Measurements from ENCODE around the gene TPM4. TPM values are rescaled to one million over a fixed set of nuclear protein-coding genes. Genes with fewer than 3 reads are reported as not detected.

TPM4 gene
- polyA plus RNA-seq, 3 donors: 144 to 170 (median 146) TPM

GRCh38 chr19:16048583-16048982 is 27.7 kb upstream of the TPM4 start:
- Mint-ChIP-seq H3K4me1 (no peaks in the 10 kb centered on the region), H3K27me3 (ENCODE audit: low read depth in 3 of 3) (peaks cover 5 to 13% (median 7%) of the 10 kb centered on the region in 3 donors)
- H3K9ac ChIP-seq (ENCODE audit: insufficient read depth, low read length, poor library complexity, severe bottlenecking): no peak overlapping the region

GRCh38 chr19:16051254-16052025 is 24.9 kb upstream of the TPM4 start:
- no peaks in the 10 kb centered on the region for H4K20me1 ChIP-seq (ENCODE audit: insufficient read depth, low read length)
- H3K36me3 Mint-ChIP-seq: no peaks in the 10 kb centered on the region
- DNase-seq: peak in 1 of 3 donors; percentile 34
- no peak overlapping the region for H3K27ac ChIP-seq (ENCODE audit: low read depth in 1 of 2, low read length in 2 of 2)
- H3K9ac ChIP-seq (ENCODE audit: insufficient read depth, low read length, poor library complexity, severe bottlenecking): no peak overlapping the region
- H3K36me3 ChIP-seq (replicated peaks in 1 of 2; ENCODE audit: control insufficient read depth in 1 of 2, insufficient read depth in 2 of 2, low read length in 2 of 2): no peaks in the 10 kb centered on the region
- H3K4me2 ChIP-seq (replicated peaks; ENCODE audit: extremely low read depth, low read length, poor library complexity, severe bottlenecking): no peak overlapping the region
- no peaks in the 10 kb centered on the region for H3K79me2 ChIP-seq (ENCODE audit: insufficient read depth, low read length)
- peaks cover 8 to 11% (median 8%) of the 10 kb centered on the region in 3 donors for H3K27me3 Mint-ChIP-seq (ENCODE audit: low read depth in 3 of 3)
- no peak for TF ChIP-seq CTCF (IDR thresholded peaks at IDR 0.05)
- no peaks in the 10 kb centered on the region for H3K4me1 Mint-ChIP-seq
- H3K27ac Mint-ChIP-seq: peak overlapping the region in 1 of 7 donors; percentile 68
- H3K9me3 Mint-ChIP-seq: peaks cover 9 to 14% (median 11%) of the 10 kb centered on the region in 7 donors
- intact Hi-C loops (cut with micrococcal nuclease): no loop called here
- no peak overlapping the region for H2AFZ ChIP-seq (ENCODE audit: insufficient read depth, low read depth, low read length, poor library complexity, severe bottlenecking)
- no peak overlapping the region for H3K4me3 Mint-ChIP-seq
- H3K27me3 ChIP-seq (ENCODE audit: control insufficient read depth in 2 of 2, insufficient read depth in 2 of 2, low read length in 2 of 2): no peaks in the 10 kb centered on the region
- 49% methylated on average over 8 of the region's 11 CpGs for WGBS (ENCODE audit: insufficient coverage)
- H3K4me1 ChIP-seq (ENCODE audit: control insufficient read depth in 1 of 2, insufficient read depth in 2 of 2, low read length in 2 of 2): no peaks in the 10 kb centered on the region
- H3K4me3 ChIP-seq (replicated peaks in 1 of 3; ENCODE audit: low read depth in 2 of 3, low read length in 3 of 3): no peak overlapping the region
- peaks cover 5 to 8% of the 10 kb centered on the region in 2 donors for H3K9me3 ChIP-seq (replicated peaks in 1 of 2; ENCODE audit: control insufficient read depth in 1 of 2, insufficient read depth in 1 of 2, low read length in 2 of 2)

More at GRCh38 chr19:16048583-16048982, 27.7 kb upstream of the TPM4 start:
- Mint-ChIP-seq H3K36me3 (no peaks in the 10 kb centered on the region), H3K27ac (no peak overlapping the region), H3K9me3 (peaks cover 0 to 7% (median 0%) of the 10 kb centered on the region in 7 donors), H3K4me3 (no peak overlapping the region)
- Histone ChIP-seq H3K27me3 (ENCODE audit: control insufficient read depth in 2 of 2, insufficient read depth in 2 of 2, low read length in 2 of 2) (no peaks in the 10 kb centered on the region), H2AFZ (ENCODE audit: insufficient read depth, low read depth, low read length, poor library complexity, severe bottlenecking) (no peak overlapping the region), H3K79me2 (ENCODE audit: insufficient read depth, low read length) (no peaks in the 10 kb centered on the region), H3K9me3 (replicated peaks in 1 of 2; ENCODE audit: control insufficient read depth in 1 of 2, insufficient read depth in 1 of 2, low read length in 2 of 2) (no peaks in the 10 kb centered on the region), H4K20me1 (ENCODE audit: insufficient read depth, low read length) (no peaks in the 10 kb centered on the region), H3K4me1 (ENCODE audit: control insufficient read depth in 1 of 2, insufficient read depth in 2 of 2, low read length in 2 of 2) (no peaks in the 10 kb centered on the region), H3K4me2 (replicated peaks; ENCODE audit: extremely low read depth, low read length, poor library complexity, severe bottlenecking) (no peak overlapping the region), H3K4me3 (replicated peaks in 1 of 3; ENCODE audit: low read depth in 2 of 3, low read length in 3 of 3) (no peak overlapping the region), H3K27ac (ENCODE audit: low read depth in 1 of 2, low read length in 2 of 2) (no peak overlapping the region), H3K36me3 (replicated peaks in 1 of 2; ENCODE audit: control insufficient read depth in 1 of 2, insufficient read depth in 2 of 2, low read length in 2 of 2) (no peaks in the 10 kb centered on the region)
- no peak for TF ChIP-seq CTCF (IDR thresholded peaks at IDR 0.05)
- DNase-seq: no peak
- WGBS (ENCODE audit: insufficient coverage): 100% methylated on average over 1 of the region's 3 CpGs
- intact Hi-C loops (cut with micrococcal nuclease): loop anchor here in 1 of 2 donors (10.0 kb wide), 1 partner anchor 336 kb away; no protein-coding TSS in a partner anchor

All from CD14-positive monocyte (primary cell).